Esophagus muscularis mucosa (tissue), 4 donors: ENCODE measurements around the gene ACSBG1. TPM values are rescaled to one million over a fixed set of nuclear protein-coding genes. Genes with fewer than 3 reads are reported as not detected.
"Not testable (repeated sequence)": the region's sequence is repeated elsewhere in the genome, so short reads cannot be mapped to it uniquely, and the experiment has no call there.

Source experiments
- DNase-seq: peaks from one replicate; pipeline ENCODE4 v3.0.0-alpha.2; 2017; ENCODE audit errors: extremely low spot score
- H3K27ac ChIP-seq, 4 donors: fragments of 200-600 bp; sonication (generic); replicated peaks in 1 of 4; 1 replicate in 3 of 4; 2 replicates in 1 of 4; pipeline ENCODE4 v1.5.1; 2016 to 2019; ENCODE audit warnings: mild to moderate bottlenecking in 1 of 4
- H3K27me3 ChIP-seq, 4 donors: fragments of 200-600 bp; sonication (generic); one replicate each; pipeline versions ENCODE4 v1.5.1 to v1.6.0; 2016 to 2019
- H3K36me3 ChIP-seq, 4 donors: fragments of 200-600 bp; sonication (generic); one replicate each; pipeline ENCODE4 v1.5.1; 2016 to 2019
- H3K4me1 ChIP-seq, 4 donors: fragments of 200-600 bp; sonication (generic); one replicate each; pipeline ENCODE4 v1.5.1; 2016 to 2019
- H3K4me3 ChIP-seq, 4 donors: fragments of 200-600 bp; sonication (generic); 1 replicate in 2 of 4; 2 replicates in 2 of 4; pipeline ENCODE4 v1.5.1; 2016 to 2019; ENCODE audit warnings: mild to moderate bottlenecking in 4 of 4, moderate library complexity in 1 of 4
- H3K9me3 ChIP-seq, 4 donors: fragments of 200-600 bp; sonication (generic); 1 replicate in 3 of 4; 2 replicates in 1 of 4; pipeline ENCODE4 v1.5.1; 2016 to 2019
- CTCF ChIP-seq, 3 experiments: fragments of 200-600 bp in 2 of 3; fragments of 450-650 bp in 1 of 3; sonication (generic) in 2 of 3; IDR thresholded peaks; one replicate each; pipeline ENCODE4 v1.5.1; 2017 to 2019; ENCODE audit warnings: antibody characterized with exemption in 3 of 3, mild to moderate bottlenecking in 2 of 3, moderate library complexity in 1 of 3
- EP300 ChIP-seq: sonication (generic); formaldehyde crosslinking; IDR thresholded peaks from one replicate; pipeline ENCODE4 v1.6.1; 2017; ENCODE audit warnings: antibody characterized with exemption
- POLR2A ChIP-seq: fragments of 450-650 bp; IDR thresholded peaks from one replicate; pipeline ENCODE4 v1.6.1; 2017; ENCODE audit warnings: antibody characterized with exemption, moderate library complexity, mild to moderate bottlenecking, low read depth
- POLR2AphosphoS5 ChIP-seq, 2 donors: sonication (generic); formaldehyde crosslinking; IDR thresholded peaks; one replicate each; pipeline ENCODE4 v1.6.1; 2017; ENCODE audit warnings: antibody characterized with exemption in 2 of 2
- WGBS: methylation state at CpG from one replicate; pipeline ENCODE4 v1.1.5; 2018; 5-methylcytosine and 5-hydroxymethylcytosine counted together
- intact Hi-C: fragments of 100-400 bp; cut with DNase I; formaldehyde crosslinking; loops from one replicate; pipeline ENCODE4 v1.15.1; 2023
- total RNA-seq, 4 donors: library from RNA; depleted of rRNA; stranded (reverse); fragments of >200 nt; gene quantifications; one replicate each; pipeline versions ENCODE4 v1.1.0 to v1.2.1, GENCODE V29; 2016

The ACSBG1 gene
- total RNA-seq, 4 donors from 2014 or later: 0.33 to 2.5 (median 1.8) TPM

GRCh38 chr15:78255421-78256043 is 21.2 kb upstream of the ACSBG1 start:
- TF ChIP-seq POLR2A (no peak), CTCF (IDR thresholded peaks at IDR 0.05) (no peak), POLR2AphosphoS5 (IDR thresholded peaks at IDR 0.05) (no peak), EP300 (no peak)
- 100% methylated on average over 1 of the region's 1 CpG for WGBS
- intact Hi-C loops: no loop called here
- Histone ChIP-seq H3K4me1 (no peaks in the 10 kb centered on the region), H3K36me3 (no peaks in the 10 kb centered on the region), H3K4me3 (no peak overlapping the region), H3K27ac (no peak overlapping the region), H3K27me3 (no peaks in the 10 kb centered on the region), H3K9me3 (no peaks in the 10 kb centered on the region)
- no peak for DNase-seq

- 83% methylated on average over 9 of the region's 9 CpGs for WGBS
- DNase-seq: no peak
Measured at GRCh38 chr15:78251136-78251535, 16.8 kb upstream of the ACSBG1 start.

GRCh38 chr15:78249131-78249530 is 14.8 kb upstream of the ACSBG1 start:
- H3K4me3 ChIP-seq: no peak overlapping the region
- no peaks in the 10 kb centered on the region for H3K27me3 ChIP-seq
- TF ChIP-seq EP300: no peak
- TF ChIP-seq POLR2AphosphoS5 (IDR thresholded peaks at IDR 0.05): no peak
- no peak for TF ChIP-seq POLR2A
- TF ChIP-seq CTCF (IDR thresholded peaks at IDR 0.05): no peak
- H3K27ac ChIP-seq: no peak overlapping the region
- DNase-seq: no peak
- H3K36me3 ChIP-seq: no peaks in the 10 kb centered on the region
- 97% methylated on average over 5 of the region's 5 CpGs for WGBS
- no peaks in the 10 kb centered on the region for H3K4me1 ChIP-seq
- intact Hi-C loops: no loop called here
- no peaks in the 10 kb centered on the region for H3K9me3 ChIP-seq

More at GRCh38 chr15:78251136-78251535, 16.8 kb upstream of the ACSBG1 start:
- no peak for TF ChIP-seq EP300
- no peak for TF ChIP-seq POLR2A
- TF ChIP-seq POLR2AphosphoS5 (IDR thresholded peaks at IDR 0.05): no peak
- TF ChIP-seq CTCF (IDR thresholded peaks at IDR 0.05): no peak
- H3K4me3 ChIP-seq: no peak overlapping the region
- no peaks in the 10 kb centered on the region for H3K36me3 ChIP-seq
- H3K9me3 ChIP-seq: no peaks in the 10 kb centered on the region
- H3K27me3 ChIP-seq: no peaks in the 10 kb centered on the region
- no peak overlapping the region for H3K27ac ChIP-seq
- H3K4me1 ChIP-seq: no peaks in the 10 kb centered on the region
- intact Hi-C loops: no loop called here

- Histone ChIP-seq H3K4me3 (no peak overlapping the region), H3K9me3 (no peaks in the 10 kb centered on the region), H3K27ac (no peak overlapping the region), H3K27me3 (no peaks in the 10 kb centered on the region), H3K36me3 (no peaks in the 10 kb centered on the region), H3K4me1 (peaks cover 0 to 5% (median 3%) of the 10 kb centered on the region in 4 donors)
- intact Hi-C loops: no loop called here
- no peak for DNase-seq
- TF ChIP-seq CTCF (IDR thresholded peaks at IDR 0.05) (no peak), POLR2A (no peak), POLR2AphosphoS5 (IDR thresholded peaks at IDR 0.05) (no peak)
- WGBS: no CpG with 5 or more reads among the region's 1 CpG
Measured at GRCh38 chr15:78247911-78248310, 13.5 kb upstream of the ACSBG1 start.

- intact Hi-C loops, H3K27me3 ChIP-seq, DNase-seq, H3K4me3 ChIP-seq, H3K36me3 ChIP-seq, H3K4me1 ChIP-seq, H3K27ac ChIP-seq, H3K9me3 ChIP-seq: not testable (repeated sequence)
- 100% methylated on average over 1 of the region's 39 CpGs for WGBS
Measured at GRCh38 chr15:78245976-78246620, 11.7 kb upstream of the ACSBG1 start.

- intact Hi-C loops, DNase-seq: not testable (repeated sequence)
- WGBS: 87% methylated on average over 12 of the region's 14 CpGs
Measured at GRCh38 chr15:78245392-78245791, 11.0 kb upstream of the ACSBG1 start.

More at GRCh38 chr15:78245392-78245791, 11.0 kb upstream of the ACSBG1 start:
- H3K27ac ChIP-seq, H3K9me3 ChIP-seq, H3K27me3 ChIP-seq, H3K4me1 ChIP-seq, H3K4me3 ChIP-seq, H3K36me3 ChIP-seq: not testable (repeated sequence)
